Gastrocnemius medialis (tissue), 4 donors: Measurements from ENCODE around the gene USP54. TPM values are rescaled to one million over a fixed set of nuclear protein-coding genes. Genes with fewer than 3 reads are reported as not detected.

Source experiments
- ATAC-seq, 2 donors: fragments of 150-250 bp; one replicate each; pipeline ENCODE4 v1.9.1; 2016
- DNase-seq, 2 donors: peaks; one replicate each; pipeline ENCODE4 v3.0.0-alpha.2; 2019
- H3K27ac ChIP-seq, 4 donors: fragments of 200-600 bp; sonication (generic); 1 replicate in 1 of 4; 2 replicates in 3 of 4; pipeline ENCODE4 v1.5.1; 2016 to 2018; ENCODE audit warnings: mild to moderate bottlenecking in 2 of 4, moderate library complexity in 1 of 4
- H3K27me3 ChIP-seq, 3 donors: fragments of 200-600 bp; sonication (generic) in 2 of 3; 1 replicate in 1 of 3; 2 replicates in 2 of 3; pipeline versions ENCODE4 v1.5.1 to v1.6.0; 2016 to 2019; ENCODE audit warnings: mild to moderate bottlenecking in 1 of 3, moderate library complexity in 1 of 3
- H3K36me3 ChIP-seq, 2 donors: fragments of 200-600 bp; sonication (generic) in 1 of 2; one replicate each; pipeline ENCODE4 v1.5.1; 2017 to 2018
- H3K4me1 ChIP-seq, 2 donors: fragments of 200-600 bp; sonication (generic) in 1 of 2; one replicate each; pipeline ENCODE4 v1.5.1; 2016 to 2017; ENCODE audit warnings: mild to moderate bottlenecking in 2 of 2
- H3K4me3 ChIP-seq, 4 donors: fragments of 200-600 bp; sonication (generic) in 3 of 4; 1 replicate in 1 of 4; 2 replicates in 3 of 4; pipeline ENCODE4 v1.5.1; 2016 to 2019; ENCODE audit warnings: mild to moderate bottlenecking in 2 of 4
- H3K9me3 ChIP-seq, 3 donors: fragments of 200-600 bp; sonication (generic) in 2 of 3; 1 replicate in 1 of 3; 2 replicates in 2 of 3; pipeline ENCODE4 v1.5.1; 2016 to 2019
- POLR2A ChIP-seq, 2 donors: fragments of 450-650 bp; IDR thresholded peaks; one replicate each; pipeline ENCODE4 v1.6.1; 2017; ENCODE audit warnings: antibody characterized with exemption in 2 of 2, mild to moderate bottlenecking in 2 of 2, moderate library complexity in 2 of 2
- in situ Hi-C, 4 donors: fragments of 200-750 bp; cut with MboI; loops; one replicate each; pipeline versions ENCODE4 v1.15.0 to v1.8.0; 2017; ENCODE audit warnings: low sequenced_read_pairs in 4 of 4
- intact Hi-C: fragments of 100-400 bp; cut with DNase I; formaldehyde crosslinking; loops from one replicate; pipeline ENCODE4 v1.15.1; 2023; ENCODE audit warnings: low total_unique reads
- total RNA-seq, 4 donors: library from RNA; depleted of rRNA; stranded (reverse); fragments of >200 nt; gene quantifications; one replicate each; pipeline versions ENCODE4 v1.1.0 to v1.2.3, GENCODE V29; 2016
- TF ChIP-seq, protein P1 (sequence below), 5 experiments: fragments of 450-650 bp in 3 of 5; fragments of 200-600 bp in 2 of 5; sonication (generic) in 2 of 5; IDR thresholded peaks in 4 of 5; conservative IDR thresholded peaks in 1 of 5; 1 replicate in 4 of 5; 2 replicates in 1 of 5; pipeline ENCODE4 v1.5.1; 2016 to 2019; ENCODE audit warnings: antibody characterized with exemption in 5 of 5, mild to moderate bottlenecking in 3 of 5, moderate library complexity in 3 of 5

The USP54 gene
- total RNA-seq, 4 donors from 2014 or later = 89.8 to 276 (median 154) TPM

DNA sequence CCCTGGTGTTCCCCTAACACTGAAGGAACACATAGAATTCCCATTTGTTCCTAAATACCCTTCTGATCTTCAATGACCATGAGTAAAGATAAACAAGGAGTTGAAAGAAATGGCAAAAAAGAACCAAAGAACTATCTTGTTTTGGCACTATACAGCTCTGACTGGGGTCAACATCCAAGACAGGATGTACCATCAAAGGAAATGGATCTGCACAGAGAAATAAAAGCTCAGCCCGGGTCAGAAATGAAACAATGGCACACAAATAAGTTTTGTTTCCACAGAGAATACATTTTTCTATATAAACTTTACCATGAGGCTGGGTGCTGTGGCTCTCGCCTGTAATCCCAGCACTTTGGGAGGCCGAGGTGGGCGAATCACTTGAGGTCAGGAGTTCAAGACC is 18.0 kb upstream of the USP54 start:
- Histone ChIP-seq H3K4me3 (no peak overlapping the region), H3K9me3 (no peaks in the 10 kb centered on the region), H3K4me1 (no peaks in the 10 kb centered on the region), H3K27me3 (no peaks in the 10 kb centered on the region), H3K36me3 (no peaks in the 10 kb centered on the region), H3K27ac (no peak overlapping the region)
- intact Hi-C loops = no loop called here
- in situ Hi-C loops = no loop called here
- DNase-seq (no peak), ATAC-seq (no peak)
- no peak for TF ChIP-seq POLR2A (IDR thresholded peaks at IDR 0.05)
- TF ChIP-seq, protein P1, sequence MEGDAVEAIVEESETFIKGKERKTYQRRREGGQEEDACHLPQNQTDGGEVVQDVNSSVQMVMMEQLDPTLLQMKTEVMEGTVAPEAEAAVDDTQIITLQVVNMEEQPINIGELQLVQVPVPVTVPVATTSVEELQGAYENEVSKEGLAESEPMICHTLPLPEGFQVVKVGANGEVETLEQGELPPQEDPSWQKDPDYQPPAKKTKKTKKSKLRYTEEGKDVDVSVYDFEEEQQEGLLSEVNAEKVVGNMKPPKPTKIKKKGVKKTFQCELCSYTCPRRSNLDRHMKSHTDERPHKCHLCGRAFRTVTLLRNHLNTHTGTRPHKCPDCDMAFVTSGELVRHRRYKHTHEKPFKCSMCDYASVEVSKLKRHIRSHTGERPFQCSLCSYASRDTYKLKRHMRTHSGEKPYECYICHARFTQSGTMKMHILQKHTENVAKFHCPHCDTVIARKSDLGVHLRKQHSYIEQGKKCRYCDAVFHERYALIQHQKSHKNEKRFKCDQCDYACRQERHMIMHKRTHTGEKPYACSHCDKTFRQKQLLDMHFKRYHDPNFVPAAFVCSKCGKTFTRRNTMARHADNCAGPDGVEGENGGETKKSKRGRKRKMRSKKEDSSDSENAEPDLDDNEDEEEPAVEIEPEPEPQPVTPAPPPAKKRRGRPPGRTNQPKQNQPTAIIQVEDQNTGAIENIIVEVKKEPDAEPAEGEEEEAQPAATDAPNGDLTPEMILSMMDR (IDR thresholded peaks at IDR 0.05 in 4 of 5, conservative IDR thresholded peaks at IDR 0.05 in 1 of 5) = no peak

DNA sequence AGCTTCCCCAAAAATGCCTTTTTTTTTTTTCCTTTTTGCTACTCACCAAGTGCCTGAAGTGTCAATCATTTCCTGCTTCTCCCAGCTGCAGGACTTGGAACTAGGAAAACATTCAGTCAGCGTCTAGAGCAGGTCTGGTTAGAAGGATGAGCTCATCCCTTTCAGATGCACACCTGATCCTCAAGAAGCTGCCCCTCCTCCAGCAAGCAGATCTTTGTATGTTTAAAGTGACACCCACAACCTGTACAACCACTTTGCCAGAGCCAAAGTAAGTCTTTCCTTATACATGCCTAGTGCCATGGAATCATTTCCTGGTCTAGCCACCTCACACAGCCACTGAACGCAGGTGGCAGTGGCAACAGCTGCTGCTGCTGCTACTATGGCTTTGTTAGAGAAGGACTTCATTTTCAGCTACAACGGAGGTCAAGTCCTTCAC is 10.4 kb upstream of the USP54 start:
- no peak overlapping the region for H3K4me3 ChIP-seq

DNA sequence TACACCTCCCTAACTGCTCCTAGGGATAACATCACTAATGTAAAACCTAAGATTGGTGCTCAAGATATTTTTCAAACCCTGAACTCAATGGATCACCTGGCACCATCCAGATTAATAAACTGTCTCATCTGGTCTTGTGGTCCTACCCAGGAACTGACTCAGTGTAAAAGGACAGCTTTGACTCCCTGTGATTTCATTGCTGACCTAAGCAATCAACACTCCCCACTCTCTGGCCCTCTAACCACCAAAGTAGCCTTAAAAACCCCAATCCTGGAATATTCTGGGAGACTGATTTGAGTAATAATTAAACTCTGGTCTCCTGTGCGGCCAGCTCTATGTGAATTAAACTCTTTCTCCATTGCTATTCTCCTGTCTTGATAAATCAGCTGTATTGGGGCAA is 6.2 kb upstream of the USP54 start:
- TF ChIP-seq POLR2A (IDR thresholded peaks at IDR 0.05) = no peak
- TF ChIP-seq, protein P1 (IDR thresholded peaks at IDR 0.05 in 4 of 5, conservative IDR thresholded peaks at IDR 0.05 in 1 of 5) = no peak
- intact Hi-C loops (no loop called here), in situ Hi-C loops (no loop called here)
- Histone ChIP-seq H3K9me3 (no peaks in the 10 kb centered on the region), H3K27me3 (no peaks in the 10 kb centered on the region), H3K27ac (no peak overlapping the region), H3K4me3 (no peak overlapping the region), H3K4me1 (peaks cover 7 to 17% of the 10 kb centered on the region in 2 donors), H3K36me3 (no peaks in the 10 kb centered on the region)
- ATAC-seq (no peak), DNase-seq (no peak)

More for the DNA sequence above, 10.4 kb upstream of the USP54 start:
- H3K36me3 ChIP-seq = no peaks in the 10 kb centered on the region
- peak; percentile 87 to 91 for ATAC-seq
- peak in 1 of 2 donors; percentile 31 for DNase-seq
- peak overlapping the region; percentile 31 to 53 (median 48) for H3K27ac ChIP-seq
- no peaks in the 10 kb centered on the region for H3K9me3 ChIP-seq
- no peak for TF ChIP-seq POLR2A (IDR thresholded peaks at IDR 0.05)
- TF ChIP-seq, protein P1 (IDR thresholded peaks at IDR 0.05 in 4 of 5, conservative IDR thresholded peaks at IDR 0.05 in 1 of 5) = no peak
- H3K4me1 ChIP-seq = peaks cover 6 to 10% of the 10 kb centered on the region in 2 donors
- in situ Hi-C loops = no loop called here
- H3K27me3 ChIP-seq = no peaks in the 10 kb centered on the region
- intact Hi-C loops = no loop called here

DNA sequence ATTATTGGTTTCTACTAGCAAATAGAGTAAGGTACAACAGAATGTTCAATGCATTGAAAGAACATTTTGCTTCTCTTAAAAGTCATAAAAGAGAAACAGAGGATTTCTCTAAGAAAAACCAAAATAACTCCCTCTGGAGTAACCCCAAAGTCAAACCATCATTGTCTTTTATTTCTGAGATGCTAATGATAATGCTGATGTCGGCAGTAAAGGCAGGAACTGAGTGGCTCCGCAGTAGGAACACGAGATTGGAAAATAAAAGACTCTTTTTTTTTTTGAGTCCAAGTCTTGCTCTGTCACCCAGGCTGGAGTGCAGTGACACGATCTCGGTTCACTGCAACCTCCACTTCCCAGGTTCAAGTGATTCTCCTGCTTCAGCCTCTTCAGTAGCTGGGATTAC is 2.7 kb upstream of the USP54 start:
- DNase-seq (no peak), ATAC-seq (no peak)
- in situ Hi-C loops = no loop called here
- Histone ChIP-seq H3K4me1 (peaks cover 18 to 26% of the 10 kb centered on the region in 2 donors), H3K36me3 (no peaks in the 10 kb centered on the region), H3K4me3 (no peak overlapping the region), H3K9me3 (no peaks in the 10 kb centered on the region), H3K27me3 (no peaks in the 10 kb centered on the region), H3K27ac (no peak overlapping the region)
- TF ChIP-seq POLR2A (IDR thresholded peaks at IDR 0.05) = no peak
- TF ChIP-seq, protein P1 (IDR thresholded peaks at IDR 0.05 in 4 of 5, conservative IDR thresholded peaks at IDR 0.05 in 1 of 5) = no peak
- intact Hi-C loops = no loop called here

DNA sequence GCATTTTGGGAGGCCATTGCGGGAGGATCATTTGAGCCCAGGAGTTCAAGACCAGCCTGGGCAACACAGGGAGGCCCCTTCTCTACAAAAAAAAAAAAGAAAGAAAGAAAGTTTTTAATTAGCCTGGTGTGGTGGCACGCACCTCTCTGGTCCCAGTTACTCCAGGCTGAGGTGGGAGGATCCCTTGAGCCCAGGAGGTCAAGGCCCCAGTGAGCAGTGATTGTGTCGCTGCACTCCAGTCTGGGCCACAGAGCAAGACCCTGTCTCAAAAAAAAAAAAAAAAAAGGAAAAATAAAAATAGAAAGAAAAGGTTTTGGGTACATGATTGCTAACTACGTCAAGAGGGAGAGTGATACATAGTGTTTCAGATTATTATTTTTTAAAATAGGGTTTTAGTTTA is 2.0 kb upstream of the USP54 start:
- H3K27me3 ChIP-seq = no peaks in the 10 kb centered on the region
- no peaks in the 10 kb centered on the region for H3K9me3 ChIP-seq
- TF ChIP-seq, protein P1 (IDR thresholded peaks at IDR 0.05 in 4 of 5, conservative IDR thresholded peaks at IDR 0.05 in 1 of 5) = no peak
- TF ChIP-seq POLR2A (IDR thresholded peaks at IDR 0.05) = no peak
- H3K36me3 ChIP-seq = no peaks in the 10 kb centered on the region
- in situ Hi-C loops = no loop called here
- no peak for ATAC-seq
- no peak overlapping the region for H3K4me3 ChIP-seq
- peak overlapping the region in 1 of 4 donors; percentile 77 for H3K27ac ChIP-seq
- intact Hi-C loops = no loop called here
- DNase-seq = no peak
- H3K4me1 ChIP-seq = peaks cover 18 to 26% of the 10 kb centered on the region in 2 donors
